GM19455 (cell line): ENCODE measurements around the gene NUB1.
"Not testable (repeated sequence)": the region's sequence is repeated elsewhere in the genome, so short reads cannot be mapped to it uniquely, and the experiment has no call there.

Experiments used
- ATAC-seq: cut with Tn5 transposase; IDR thresholded peaks from one replicate; pipeline ENCODE4 v1.9.1; 2021; ENCODE audit not compliant: unreplicated experiment

NUB1 gene

GRCh38 chr7:151341357-151342101, at the start of gene NUB1:
TSS of gene NUB1 (plus strand) at chr7:151341812. CDS start at chr7:151345350, 3,538 bp downstream.
- peak; percentile 54 for ATAC-seq

GRCh38 chr7:151292850-151293249, 48.8 kb upstream of the NUB1 start:
- no peak for ATAC-seq

GRCh38 chr7:151296202-151296992, 45.2 kb upstream of the NUB1 start:
- no peak for ATAC-seq

- ATAC-seq, result no peak
Measured at GRCh38 chr7:151298765-151299164, 42.8 kb upstream of the NUB1 start.

GRCh38 chr7:151299530-151299929, 42.1 kb upstream of the NUB1 start:
- no peak for ATAC-seq

- no peak for ATAC-seq
Measured at GRCh38 chr7:151299940-151300645, 41.5 kb upstream of the NUB1 start.

- ATAC-seq, result no peak
Measured at GRCh38 chr7:151301471-151302462, 39.8 kb upstream of the NUB1 start.

- ATAC-seq, result not testable (repeated sequence)
Measured at GRCh38 chr7:151304251-151304650, 37.4 kb upstream of the NUB1 start.

- ATAC-seq, result no peak
Measured at GRCh38 chr7:151304856-151305255, 36.8 kb upstream of the NUB1 start.

- ATAC-seq, result no peak
Measured at GRCh38 chr7:151306374-151306773, 35.2 kb upstream of the NUB1 start.

- no peak for ATAC-seq
Measured at GRCh38 chr7:151306860-151307259, 34.8 kb upstream of the NUB1 start.

GRCh38 chr7:151307536-151307935, 34.1 kb upstream of the NUB1 start:
- no peak for ATAC-seq

GRCh38 chr7:151308256-151308655, 33.4 kb upstream of the NUB1 start:
- no peak for ATAC-seq

GRCh38 chr7:151308791-151309190, 32.8 kb upstream of the NUB1 start:
- no peak for ATAC-seq

GRCh38 chr7:151309311-151309710, 32.3 kb upstream of the NUB1 start:
- ATAC-seq, result no peak

GRCh38 chr7:151310578-151310977, 31.0 kb upstream of the NUB1 start:
- ATAC-seq, result no peak

GRCh38 chr7:151311294-151311864, 30.2 kb upstream of the NUB1 start:
- no peak for ATAC-seq

GRCh38 chr7:151312356-151312755, 29.3 kb upstream of the NUB1 start:
- ATAC-seq, result no peak

GRCh38 chr7:151312831-151313809, 28.5 kb upstream of the NUB1 start:
- ATAC-seq, result no peak
